Choroid plexus epithelial cell (primary cell): Measurements from ENCODE around the gene FKBP4.

Experiments used
- DNase-seq: peaks from one replicate; pipeline ENCODE4 v3.0.0-alpha.2; 2010; ENCODE audit warnings: low read depth
- H3K4me3 ChIP-seq: 2 replicates; pipeline ENCODE4 v1.5.1; 2011; ENCODE audit warnings: low read depth, mild to moderate bottlenecking, control low read depth, low read length, moderate library complexity
- CTCF ChIP-seq: conservative IDR thresholded peaks from 2 replicates; pipeline ENCODE4 v1.5.1; 2011; ENCODE audit warnings: low read depth, mild to moderate bottlenecking, control low read depth, inconsistent platforms, low read length, moderate library complexity

The FKBP4 gene

GRCh38 chr12:2794736-2795289 lies at the start of gene FKBP4:
Gene FKBP4 (plus strand): TSS chr12:2794970. CDS start chr12:2795140, 170 bp downstream.
- no peak for TF ChIP-seq CTCF
- peak; percentile 84 for DNase-seq
- H3K4me3 ChIP-seq, result peak within 1 kb of the TSS; percentile 83

GRCh38 chr12:2745655-2746054 lies 49.1 kb upstream of the FKBP4 start:
- TF ChIP-seq CTCF, result no peak
- no peak for DNase-seq
- H3K4me3 ChIP-seq, result no peak overlapping the region

- TF ChIP-seq CTCF, result no peak
- H3K4me3 ChIP-seq, result no peak overlapping the region
- no peak for DNase-seq
Measured at GRCh38 chr12:2749580-2749979, 45.2 kb upstream of the FKBP4 start.

- no peak overlapping the region for H3K4me3 ChIP-seq
- DNase-seq, result no peak
- TF ChIP-seq CTCF, result no peak
Measured at GRCh38 chr12:2750185-2750584, 44.6 kb upstream of the FKBP4 start.

GRCh38 chr12:2751230-2751629 lies 43.5 kb upstream of the FKBP4 start:
- TF ChIP-seq CTCF, result no peak
- no peak overlapping the region for H3K4me3 ChIP-seq
- DNase-seq, result no peak

GRCh38 chr12:2751686-2752085 lies 43.1 kb upstream of the FKBP4 start:
- no peak for DNase-seq
- H3K4me3 ChIP-seq, result no peak overlapping the region
- no peak for TF ChIP-seq CTCF

GRCh38 chr12:2752676-2753371 lies 41.9 kb upstream of the FKBP4 start:
- no peak for TF ChIP-seq CTCF
- H3K4me3 ChIP-seq, result no peak overlapping the region
- peak; percentile 71 for DNase-seq
